ENCODE measurements around the gene HIC1.
A peak's percentile ranks its signal among the peaks of the same experiment; 100 is the strongest.

DNA sequence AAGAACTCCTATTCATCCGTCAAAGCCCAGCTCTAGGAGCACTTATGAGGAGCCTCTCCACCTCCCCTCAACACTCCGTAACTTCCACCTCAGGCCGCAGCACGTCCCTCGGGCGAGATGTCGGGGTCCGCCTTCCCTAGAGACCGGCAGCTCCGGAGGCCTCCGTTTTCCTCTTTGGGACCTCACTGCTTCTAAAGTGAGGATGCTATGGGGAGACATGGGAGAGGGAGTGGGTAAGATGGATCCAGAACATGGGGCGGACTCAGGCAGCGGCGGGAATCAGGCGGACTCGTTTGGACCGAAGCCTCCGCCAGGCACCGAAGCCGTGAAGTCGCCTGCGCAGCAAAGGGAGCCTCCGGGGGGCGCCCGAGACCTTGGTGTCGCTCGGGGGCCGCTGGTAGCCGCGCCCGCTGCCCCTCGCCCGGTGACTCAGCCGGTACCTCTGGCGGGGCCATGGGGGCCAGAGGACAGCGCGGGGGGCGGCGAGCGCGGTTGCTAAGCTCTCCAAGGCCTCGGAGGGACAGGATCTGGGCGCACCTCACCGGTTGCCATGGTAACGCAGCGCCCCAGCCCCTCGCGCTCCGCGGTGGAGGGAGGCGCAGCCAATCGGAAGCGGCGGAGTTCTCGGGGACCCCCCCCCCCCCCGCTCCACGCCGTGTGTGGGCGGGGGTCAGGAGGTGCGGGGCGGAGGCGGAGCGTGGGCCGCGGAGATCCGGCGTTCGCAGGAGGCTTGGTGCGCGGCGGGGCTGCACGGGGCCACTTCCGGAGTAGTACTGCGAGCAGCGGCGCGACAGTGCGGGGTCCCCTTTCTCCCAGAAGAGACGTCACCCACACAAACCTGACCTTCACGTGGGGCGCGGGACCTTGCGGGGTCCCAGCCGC is 1.3 kb upstream of the HIC1 start:
- peak in 1 of 2 donors; percentile 10 for TF ChIP-seq POLR2A (IDR thresholded peaks at IDR 0.05)
- TF ChIP-seq, protein P1, sequence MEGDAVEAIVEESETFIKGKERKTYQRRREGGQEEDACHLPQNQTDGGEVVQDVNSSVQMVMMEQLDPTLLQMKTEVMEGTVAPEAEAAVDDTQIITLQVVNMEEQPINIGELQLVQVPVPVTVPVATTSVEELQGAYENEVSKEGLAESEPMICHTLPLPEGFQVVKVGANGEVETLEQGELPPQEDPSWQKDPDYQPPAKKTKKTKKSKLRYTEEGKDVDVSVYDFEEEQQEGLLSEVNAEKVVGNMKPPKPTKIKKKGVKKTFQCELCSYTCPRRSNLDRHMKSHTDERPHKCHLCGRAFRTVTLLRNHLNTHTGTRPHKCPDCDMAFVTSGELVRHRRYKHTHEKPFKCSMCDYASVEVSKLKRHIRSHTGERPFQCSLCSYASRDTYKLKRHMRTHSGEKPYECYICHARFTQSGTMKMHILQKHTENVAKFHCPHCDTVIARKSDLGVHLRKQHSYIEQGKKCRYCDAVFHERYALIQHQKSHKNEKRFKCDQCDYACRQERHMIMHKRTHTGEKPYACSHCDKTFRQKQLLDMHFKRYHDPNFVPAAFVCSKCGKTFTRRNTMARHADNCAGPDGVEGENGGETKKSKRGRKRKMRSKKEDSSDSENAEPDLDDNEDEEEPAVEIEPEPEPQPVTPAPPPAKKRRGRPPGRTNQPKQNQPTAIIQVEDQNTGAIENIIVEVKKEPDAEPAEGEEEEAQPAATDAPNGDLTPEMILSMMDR (IDR thresholded peaks at IDR 0.05): peak; percentile 23 to 53
- no peak for TF ChIP-seq POLR2AphosphoS5 (IDR thresholded peaks at IDR 0.05)
- TF ChIP-seq EP300 (IDR thresholded peaks at IDR 0.05): no peak

All from suprapubic skin (tissue), 4 donors.